ENCODE measurements around the gene MYCBPAP.
A peak's percentile ranks its signal among the peaks of the same experiment; 100 is the strongest.

Gene MYCBPAP

GRCh38 chr17:50476545-50477315 lies 31.5 kb upstream of the MYCBPAP start:
- TF ChIP-seq CTCF (IDR thresholded peaks at IDR 0.05; ENCODE audit: control extremely low read depth, extremely low read depth, low read depth, missing control alignments) = no peak
- ChIA-PET CTCF (interaction anchor here (1.0 to 1.6 kb wide), 5 partner anchors 9 to 115 kb away, joined by 3 to 4 read pairs (median 3); no protein-coding TSS in a partner anchor), POLR2A (no interaction called here)
- DNase-seq (ENCODE audit: extremely low spot score) = no peak

GRCh38 chr17:50477976-50478375 lies 30.3 kb upstream of the MYCBPAP start:
- POLR2A ChIA-PET = no interaction called here
- CTCF ChIA-PET = interaction anchor here (0.7 to 2.3 kb wide), 12 partner anchors 8 to 278 kb away, joined by 3 to 19 read pairs (median 4); partner anchors contain the start of genes CHAD and LRRC59
- DNase-seq (ENCODE audit: extremely low spot score) = no peak
- TF ChIP-seq CTCF (IDR thresholded peaks at IDR 0.05; ENCODE audit: control extremely low read depth, extremely low read depth, low read depth, missing control alignments) = no peak

GRCh38 chr17:50478391-50479381 lies 29.6 kb upstream of the MYCBPAP start, which contains the start of gene RSAD1:
Gene RSAD1, plus strand, starts transcription at chr17:50478860. Its CDS starts 25 bp downstream, at chr17:50478885.
- DNase-seq (ENCODE audit: extremely low spot score) = peak; percentile 90
- ChIA-PET POLR2A (no interaction called here), CTCF (interaction anchor here (0.7 to 2.3 kb wide), 38 partner anchors 8 to 307 kb away, joined by 3 to 19 read pairs (median 4); partner anchors contain the start of genes CACNA1G, CHAD, LRRC59 and SPATA20)
- peak; percentile 85 for TF ChIP-seq CTCF (IDR thresholded peaks at IDR 0.05; ENCODE audit: control extremely low read depth, extremely low read depth, low read depth, missing control alignments)

GRCh38 chr17:50479522-50480141 lies 28.6 kb upstream of the MYCBPAP start:
- CTCF ChIA-PET = interaction anchor here (0.7 to 2.3 kb wide), 30 partner anchors 8 to 306 kb away, joined by 3 to 19 read pairs (median 4); partner anchors contain the start of genes CACNA1G, CHAD, LRRC59 and SPATA20
- POLR2A ChIA-PET = no interaction called here
- DNase-seq (ENCODE audit: extremely low spot score) = peak; percentile 77
- TF ChIP-seq CTCF (IDR thresholded peaks at IDR 0.05; ENCODE audit: control extremely low read depth, extremely low read depth, low read depth, missing control alignments) = peak; percentile 64

GRCh38 chr17:50480142-50480764 lies 28.0 kb upstream of the MYCBPAP start:
- ChIA-PET POLR2A (no interaction called here), CTCF (interaction anchor here (1.0 to 6.8 kb wide), 15 partner anchors 10 to 305 kb away, joined by 3 to 70 read pairs (median 4); partner anchors contain the start of genes CHAD and LRRC59)
- TF ChIP-seq CTCF (IDR thresholded peaks at IDR 0.05; ENCODE audit: control extremely low read depth, extremely low read depth, low read depth, missing control alignments) = no peak
- DNase-seq (ENCODE audit: extremely low spot score) = no peak

All from GM10248 (cell line).